WTC11 (cell line): Measurements from ENCODE around the gene SLC38A10. TPM values are rescaled to one million over a fixed set of nuclear protein-coding genes. Genes with fewer than 3 reads are reported as not detected.

Source experiments
- ATAC-seq: fragments of 200-7000 bp; cut with Tn5 transposase; 2 replicates; pipeline ENCODE4 v1.10.0; 2021; ENCODE audit warnings: mild to moderate bottlenecking, moderate library complexity
- CTCF ChIA-PET: fragments of 300-600 bp; sonication (Branson Sonifier 250); formaldehyde crosslinking; loops from one replicate; lab custom pipeline; 2021; ENCODE audit warnings: antibody characterized with exemption; lab: Charles Lee
- POLR2A ChIA-PET: fragments of 350-600 bp; sonication (Branson Sonifier 250); formaldehyde crosslinking; loops from one replicate; lab custom pipeline; 2021; ENCODE audit warnings: antibody characterized with exemption; lab: Charles Lee
- DNase-seq: peaks from one replicate; pipeline ENCODE4 v3.0.0; 2021; ENCODE audit warnings: low spot score
- H3K27ac Mint-ChIP-seq: 2 replicates; pipeline ENCODE4 v1.8.0; 2021; ENCODE audit warnings: mixed read lengths
- H3K27me3 Mint-ChIP-seq: 2 replicates; pipeline ENCODE4 v1.8.0; 2021; ENCODE audit warnings: low read depth, mild to moderate bottlenecking, moderate library complexity, mixed read lengths
- H3K36me3 Mint-ChIP-seq: 2 replicates; pipeline ENCODE4 v1.8.0; 2021; ENCODE audit warnings: mixed read lengths
- H3K4me1 Mint-ChIP-seq: 2 replicates; pipeline ENCODE4 v1.8.0; 2022; ENCODE audit warnings: mixed read lengths
- H3K4me3 Mint-ChIP-seq: 2 replicates; pipeline ENCODE4 v1.8.0; 2021; ENCODE audit warnings: mild to moderate bottlenecking, moderate library complexity, mixed read lengths
- H3K9me3 Mint-ChIP-seq: 2 replicates; pipeline ENCODE4 v1.8.0; 2021; ENCODE audit warnings: mixed read lengths
- ARID4B ChIP-seq: sonication (generic); formaldehyde crosslinking; IDR thresholded peaks from 2 replicates; pipeline ENCODE4 v1.8.0; 2023; ENCODE audit warnings: missing genetic modification reagents, mild to moderate bottlenecking, borderline replicate concordance
- ATF1 ChIP-seq: sonication (generic); formaldehyde crosslinking; IDR thresholded peaks from 2 replicates; pipeline ENCODE4 v1.8.1; 2023; ENCODE audit warnings: mild to moderate bottlenecking, moderate library complexity, missing genetic modification reagents
- E2F4 ChIP-seq: sonication (generic); formaldehyde crosslinking; IDR thresholded peaks from 2 replicates; pipeline ENCODE4 v1.8.1; 2022; ENCODE audit warnings: low read depth, mild to moderate bottlenecking, moderate library complexity, missing genetic modification reagents, borderline replicate concordance
- ESRRA ChIP-seq: sonication (generic); formaldehyde crosslinking; IDR thresholded peaks from 2 replicates; pipeline ENCODE4 v1.8.1; 2022; ENCODE audit warnings: mild to moderate bottlenecking, missing genetic modification reagents, borderline replicate concordance
- FOXK1 ChIP-seq: sonication (generic); formaldehyde crosslinking; IDR thresholded peaks from 2 replicates; pipeline ENCODE4 v1.8.0; 2022; ENCODE audit warnings: mild to moderate bottlenecking, moderate library complexity, missing genetic modification reagents
- GTF2I ChIP-seq: fragments of 250-450 bp; sonication (Bioruptor Pico); conservative IDR thresholded peaks from 2 replicates; pipeline ENCODE4 v1.4.0; 2021; ENCODE audit warnings: mild to moderate bottlenecking
- HMGXB4 ChIP-seq: sonication (generic); formaldehyde crosslinking; IDR thresholded peaks from 2 replicates; pipeline ENCODE4 v1.8.1; 2023; ENCODE audit warnings: mild to moderate bottlenecking, moderate library complexity, missing genetic modification reagents
- IRF2 ChIP-seq: sonication (generic); formaldehyde crosslinking; IDR thresholded peaks from 2 replicates; pipeline ENCODE4 v1.8.0; 2022; ENCODE audit warnings: low read depth, missing genetic modification reagents, borderline replicate concordance
- KAT7 ChIP-seq: sonication (generic); formaldehyde crosslinking; IDR thresholded peaks from 2 replicates; pipeline ENCODE4 v1.8.1; 2023; ENCODE audit warnings: missing genetic modification reagents, mild to moderate bottlenecking, borderline replicate concordance
- NFE2L1 ChIP-seq: sonication (generic); formaldehyde crosslinking; IDR thresholded peaks from 2 replicates; pipeline ENCODE4 v1.8.1; 2023; ENCODE audit warnings: missing genetic modification reagents
- NFYB ChIP-seq: sonication (generic); formaldehyde crosslinking; conservative IDR thresholded peaks from 2 replicates; pipeline ENCODE4 v1.8.0; 2022; ENCODE audit warnings: low read depth, missing genetic modification reagents
- OVOL2 ChIP-seq: fragments of 250-450 bp; sonication (Bioruptor Pico); IDR thresholded peaks from 2 replicates; pipeline ENCODE4 v1.9.0; 2021; ENCODE audit warnings: mild to moderate bottlenecking, borderline replicate concordance
- SP1 ChIP-seq: sonication (generic); formaldehyde crosslinking; conservative IDR thresholded peaks from 2 replicates; pipeline ENCODE4 v1.8.1; 2022; ENCODE audit warnings: missing genetic modification reagents
- TEAD1 ChIP-seq: sonication (generic); formaldehyde crosslinking; IDR thresholded peaks from 2 replicates; pipeline ENCODE4 v1.8.0; 2022; ENCODE audit warnings: mild to moderate bottlenecking, missing genetic modification reagents
- TP53 ChIP-seq: sonication (generic); formaldehyde crosslinking; IDR thresholded peaks from 2 replicates; pipeline ENCODE4 v1.8.1; 2023; ENCODE audit warnings: mild to moderate bottlenecking, missing genetic modification reagents
- ZBTB43 ChIP-seq: sonication (generic); formaldehyde crosslinking; IDR thresholded peaks from 2 replicates; pipeline ENCODE4 v1.8.1; 2023; ENCODE audit warnings: mild to moderate bottlenecking, missing genetic modification reagents
- ZMAT4 ChIP-seq: fragments of 250-450 bp; sonication (Bioruptor Pico); IDR thresholded peaks from 2 replicates; pipeline ENCODE4 v1.9.0; 2021; ENCODE audit warnings: mild to moderate bottlenecking
- ZNF138 ChIP-seq: sonication (generic); formaldehyde crosslinking; conservative IDR thresholded peaks from 2 replicates; pipeline ENCODE4 v1.8.1; 2022; ENCODE audit warnings: mild to moderate bottlenecking, moderate library complexity, missing genetic modification reagents
- ZNF232 ChIP-seq: sonication (generic); formaldehyde crosslinking; IDR thresholded peaks from 2 replicates; pipeline ENCODE4 v1.8.0; 2022; ENCODE audit warnings: mild to moderate bottlenecking, missing genetic modification reagents
- total RNA-seq: library from RNA; stranded (reverse); gene quantifications from 3 replicates; pipeline ENCODE4 v1.2.3, GENCODE V29; 2021
- TF ChIP-seq, protein P1 (sequence below): sonication (generic); formaldehyde crosslinking; IDR thresholded peaks from 2 replicates; pipeline ENCODE4 v1.8.1; 2022; ENCODE audit warnings: mild to moderate bottlenecking, missing genetic modification reagents, moderate library complexity, borderline replicate concordance
- TF ChIP-seq, protein P2 (sequence below): fragments of 250-450 bp; sonication (Bioruptor Pico); IDR thresholded peaks from 2 replicates; pipeline ENCODE4 v1.8.0; 2021; ENCODE audit warnings: mild to moderate bottlenecking
- TF ChIP-seq, protein P3 (sequence below): sonication (generic); formaldehyde crosslinking; IDR thresholded peaks from 2 replicates; pipeline ENCODE4 v1.8.0; 2022; ENCODE audit warnings: mild to moderate bottlenecking, missing genetic modification reagents
- TF ChIP-seq, protein P4 (sequence below): sonication (generic); formaldehyde crosslinking; IDR thresholded peaks from 2 replicates; pipeline ENCODE4 v1.8.0; 2022; ENCODE audit warnings: mild to moderate bottlenecking, missing genetic modification reagents

The SLC38A10 gene
- total RNA-seq, 1 experiment from 2014 or later = 47.0 TPM

DNA sequence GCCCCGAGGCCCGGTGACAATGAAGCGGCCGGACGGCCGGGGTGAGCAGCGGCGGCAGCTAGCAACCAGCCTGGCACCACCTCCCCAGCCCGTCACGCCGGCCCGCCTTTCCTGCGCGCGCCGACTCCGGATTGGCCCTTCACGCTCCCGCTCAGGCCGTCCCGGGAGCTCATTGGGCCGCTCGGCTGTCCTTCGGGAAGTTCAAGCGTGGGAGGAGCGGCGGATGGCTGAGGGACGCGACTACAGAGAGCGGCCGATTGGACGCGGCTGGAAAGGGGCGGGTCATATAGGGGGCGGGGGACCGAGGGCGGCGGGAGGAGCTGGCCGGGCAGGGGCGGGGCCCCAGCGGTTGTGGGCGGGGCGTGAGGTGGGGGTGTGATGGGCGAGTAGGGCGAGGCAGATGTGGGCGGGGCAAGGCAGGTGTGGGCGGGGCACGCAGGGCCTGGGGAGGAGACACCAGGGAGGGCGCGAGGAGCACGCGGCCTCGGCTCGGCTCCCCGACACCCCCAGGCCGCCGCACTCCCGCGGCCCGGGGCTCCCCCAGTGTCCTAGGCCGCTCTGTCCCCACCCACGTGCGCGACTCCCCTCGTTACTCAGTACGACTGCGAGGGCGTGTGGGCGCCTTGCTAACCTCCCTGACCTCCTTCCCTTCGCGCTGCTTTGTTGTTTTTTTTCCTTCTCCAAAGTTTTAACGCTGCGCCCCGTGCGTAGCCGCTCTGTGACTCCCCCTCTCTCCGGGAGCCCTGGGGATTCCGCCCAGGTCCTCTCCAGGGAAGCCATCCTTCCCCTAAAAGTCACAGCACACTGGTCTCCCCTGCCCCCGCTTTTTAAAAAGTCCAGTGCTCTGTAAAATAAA, 72.0 kb downstream of the SLC38A10 start, which contains the start of gene CEP131:
CEP131 (minus strand) TSS at position 60 of the 856 bp plus-strand sequence. CDS start 2,909 bp downstream, outside the sequence.
- ChIA-PET POLR2A (interaction anchor here (0.5 to 1.2 kb wide), 3 partner anchors 16 to 446 kb away, joined by 3 to 9 read pairs (median 4); partner anchors contain the start of genes NDUFAF8 and TEPSIN), CTCF (interaction anchor here (0.6 to 1.8 kb wide), 19 partner anchors 12 to 345 kb away, joined by 3 to 18 read pairs (median 4); partner anchors contain the start of genes BAHCC1, NDUFAF8 and TEPSIN)
- Mint-ChIP-seq H3K9me3 (no peaks in the 10 kb centered on the region), H3K4me3 (peak within 1 kb of the TSS; percentile 76), H3K4me1 (peaks cover 17% of the 10 kb centered on the region), H3K27ac (peak within 1 kb of the TSS; percentile 23; the same call in 1 of the 2 replicates), H3K27me3 (peaks cover 20% of the 10 kb centered on the region), H3K36me3 (no peaks in the 10 kb centered on the region)
- ATAC-seq (peak; percentile 96), DNase-seq (peak; percentile 100)
- no peak for TF ChIP-seq IRF2 (CRISPR knock-in tag)
- TF ChIP-seq ZBTB43 (CRISPR knock-in tag) = 0 out of 2 replicates have a peak, but pooled peaks have one; percentile 38
- 0 out of 2 replicates have a peak, but pooled peaks have one; percentile 38 for TF ChIP-seq TP53 (CRISPR knock-in tag)
- no peak for TF ChIP-seq ZNF138
- TF ChIP-seq, protein P1, sequence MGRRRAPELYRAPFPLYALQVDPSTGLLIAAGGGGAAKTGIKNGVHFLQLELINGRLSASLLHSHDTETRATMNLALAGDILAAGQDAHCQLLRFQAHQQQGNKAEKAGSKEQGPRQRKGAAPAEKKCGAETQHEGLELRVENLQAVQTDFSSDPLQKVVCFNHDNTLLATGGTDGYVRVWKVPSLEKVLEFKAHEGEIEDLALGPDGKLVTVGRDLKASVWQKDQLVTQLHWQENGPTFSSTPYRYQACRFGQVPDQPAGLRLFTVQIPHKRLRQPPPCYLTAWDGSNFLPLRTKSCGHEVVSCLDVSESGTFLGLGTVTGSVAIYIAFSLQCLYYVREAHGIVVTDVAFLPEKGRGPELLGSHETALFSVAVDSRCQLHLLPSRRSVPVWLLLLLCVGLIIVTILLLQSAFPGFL = no peak
- peak; percentile 71; the same call in 1 of the 2 replicates for TF ChIP-seq HMGXB4 (CRISPR knock-in tag)
- TF ChIP-seq ESRRA = no peak
- TF ChIP-seq, protein P2, sequence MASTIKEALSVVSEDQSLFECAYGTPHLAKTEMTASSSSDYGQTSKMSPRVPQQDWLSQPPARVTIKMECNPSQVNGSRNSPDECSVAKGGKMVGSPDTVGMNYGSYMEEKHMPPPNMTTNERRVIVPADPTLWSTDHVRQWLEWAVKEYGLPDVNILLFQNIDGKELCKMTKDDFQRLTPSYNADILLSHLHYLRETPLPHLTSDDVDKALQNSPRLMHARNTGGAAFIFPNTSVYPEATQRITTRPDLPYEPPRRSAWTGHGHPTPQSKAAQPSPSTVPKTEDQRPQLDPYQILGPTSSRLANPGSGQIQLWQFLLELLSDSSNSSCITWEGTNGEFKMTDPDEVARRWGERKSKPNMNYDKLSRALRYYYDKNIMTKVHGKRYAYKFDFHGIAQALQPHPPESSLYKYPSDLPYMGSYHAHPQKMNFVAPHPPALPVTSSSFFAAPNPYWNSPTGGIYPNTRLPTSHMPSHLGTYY (CRISPR knock-in tag) = no peak
- TF ChIP-seq NFE2L1 (CRISPR knock-in tag) = peak; percentile 72; the same call in 1 of the 2 replicates
- TF ChIP-seq, protein P3, sequence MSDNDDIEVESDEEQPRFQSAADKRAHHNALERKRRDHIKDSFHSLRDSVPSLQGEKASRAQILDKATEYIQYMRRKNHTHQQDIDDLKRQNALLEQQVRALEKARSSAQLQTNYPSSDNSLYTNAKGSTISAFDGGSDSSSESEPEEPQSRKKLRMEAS (CRISPR knock-in tag) = peak; percentile 94
- peak; percentile 14 for TF ChIP-seq FOXK1 (CRISPR knock-in tag)
- TF ChIP-seq ARID4B (CRISPR knock-in tag) = no peak; the same call in 1 of the 2 replicates
- 0 out of 2 replicates have a peak, but pooled peaks have one; percentile 72 for TF ChIP-seq E2F4 (CRISPR knock-in tag)
- no peak for TF ChIP-seq OVOL2
- no peak for TF ChIP-seq ZMAT4 (CRISPR knock-in tag)
- TF ChIP-seq ATF1 (CRISPR knock-in tag) = no peak
- TF ChIP-seq, protein P4, sequence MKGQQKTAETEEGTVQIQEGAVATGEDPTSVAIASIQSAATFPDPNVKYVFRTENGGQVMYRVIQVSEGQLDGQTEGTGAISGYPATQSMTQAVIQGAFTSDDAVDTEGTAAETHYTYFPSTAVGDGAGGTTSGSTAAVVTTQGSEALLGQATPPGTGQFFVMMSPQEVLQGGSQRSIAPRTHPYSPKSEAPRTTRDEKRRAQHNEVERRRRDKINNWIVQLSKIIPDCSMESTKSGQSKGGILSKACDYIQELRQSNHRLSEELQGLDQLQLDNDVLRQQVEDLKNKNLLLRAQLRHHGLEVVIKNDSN (CRISPR knock-in tag) = peak; percentile 43; the same call in 1 of the 2 replicates
- TF ChIP-seq ZNF232 (CRISPR knock-in tag) = peak; percentile 82
- peak; percentile 97 for TF ChIP-seq SP1 (CRISPR knock-in tag)
- TF ChIP-seq TEAD1 (CRISPR knock-in tag) = 0 out of 2 replicates have a peak, but pooled peaks have one; percentile 45
- TF ChIP-seq KAT7 (CRISPR knock-in tag) = no peak
- peak; percentile 98 for TF ChIP-seq NFYB
- no peak for TF ChIP-seq GTF2I (CRISPR knock-in tag)
